Astrocyte (in vitro differentiated cells and primary cell): ENCODE measurements around the gene AGXT. TPM values are rescaled to one million over a fixed set of nuclear protein-coding genes. Genes with fewer than 3 reads are reported as not detected.

ENCODE experiments used
- DNase-seq: peaks from one replicate; pipeline ENCODE4 v3.0.0-alpha.2; 2010; ENCODE audit warnings: low read depth
- FAIRE-seq: peaks from 2 replicates; lab custom pipeline; 2011; peaks lifted over from hg19 to GRCh38; lab: Jason Lieb, UNC
- H2AFZ ChIP-seq: 2 replicates; pipeline ENCODE4 v1.6.0; 2012; ENCODE audit warnings: low read depth, low read length, inconsistent platforms
- H3K27ac ChIP-seq: 2 replicates; pipeline ENCODE4 v1.5.1; 2011; ENCODE audit warnings: low read depth, low read length, inconsistent platforms
- H3K27me3 ChIP-seq: 2 replicates; pipeline ENCODE4 v1.6.0; 2011; ENCODE audit warnings: low read length, inconsistent platforms; ENCODE audit not compliant: insufficient read depth
- H3K36me3 ChIP-seq: 2 replicates; pipeline ENCODE4 v1.5.1; 2011; ENCODE audit warnings: low read length, inconsistent platforms; ENCODE audit not compliant: insufficient read depth
- H3K4me1 ChIP-seq: 2 replicates; pipeline ENCODE4 v1.5.1; 2011; ENCODE audit warnings: low read length, inconsistent platforms; ENCODE audit not compliant: insufficient read depth
- H3K4me2 ChIP-seq: 2 replicates; pipeline ENCODE4 v1.6.0; 2012; ENCODE audit warnings: low read length, inconsistent platforms
- H3K4me3 ChIP-seq: 2 replicates; pipeline ENCODE4 v1.5.1; 2011; ENCODE audit warnings: low read depth, mild to moderate bottlenecking, low read length, inconsistent platforms; ENCODE audit not compliant: insufficient read depth
- H3K79me2 ChIP-seq: 2 replicates; pipeline ENCODE4 v1.6.0; 2012; ENCODE audit warnings: mild to moderate bottlenecking, low read length, inconsistent platforms; ENCODE audit not compliant: insufficient read depth
- H3K9ac ChIP-seq: 2 replicates; pipeline ENCODE4 v1.6.0; 2012; ENCODE audit warnings: mild to moderate bottlenecking, low read length, inconsistent platforms
- H3K9me3 ChIP-seq: 2 replicates; pipeline ENCODE4 v1.5.1; 2012; ENCODE audit warnings: low read depth, mild to moderate bottlenecking, low read length, inconsistent platforms; ENCODE audit not compliant: insufficient read depth
- H4K20me1 ChIP-seq: 2 replicates; pipeline ENCODE4 v1.6.0; 2012; ENCODE audit warnings: low read length, inconsistent platforms; ENCODE audit not compliant: insufficient read depth
- H3K27ac Mint-ChIP-seq: one replicate; pipeline ENCODE4 v1.8.0; 2021; ENCODE audit warnings: mild to moderate bottlenecking, mixed read lengths; ENCODE audit not compliant: unreplicated experiment
- H3K27me3 Mint-ChIP-seq: one replicate; pipeline ENCODE4 v1.8.0; 2021; ENCODE audit warnings: low read depth, mixed read lengths; ENCODE audit not compliant: unreplicated experiment
- H3K36me3 Mint-ChIP-seq: one replicate; pipeline ENCODE4 v1.8.0; 2021; ENCODE audit warnings: low read depth, mixed read lengths; ENCODE audit not compliant: unreplicated experiment
- H3K4me1 Mint-ChIP-seq: one replicate; pipeline ENCODE4 v1.8.0; 2021; ENCODE audit warnings: low read depth, mixed read lengths; ENCODE audit not compliant: unreplicated experiment
- H3K4me3 Mint-ChIP-seq: one replicate; pipeline ENCODE4 v1.8.0; 2021; ENCODE audit warnings: mild to moderate bottlenecking, moderate library complexity, mixed read lengths; ENCODE audit not compliant: unreplicated experiment
- H3K9me3 Mint-ChIP-seq: one replicate; pipeline ENCODE4 v1.8.0; 2021; ENCODE audit warnings: mild to moderate bottlenecking, mixed read lengths; ENCODE audit not compliant: unreplicated experiment
- EZH2 ChIP-seq: IDR thresholded peaks from 2 replicates; pipeline ENCODE4 v1.6.1; 2012; ENCODE audit warnings: mild to moderate bottlenecking, low read length, inconsistent platforms; ENCODE audit not compliant: insufficient read depth
- total RNA-seq: library from RNA; stranded (reverse); gene quantifications from 2 replicates; pipeline ENCODE4 v1.2.1, GENCODE V29; 2021
- TF ChIP-seq, protein P1 (sequence below): IDR thresholded peaks from 2 replicates; pipeline ENCODE4 v1.5.1; 2011; ENCODE audit warnings: low read depth, mild to moderate bottlenecking, inconsistent platforms, low read length, moderate library complexity; ENCODE audit not compliant: insufficient read depth

Gene AGXT
- total RNA-seq, 1 donor from 2014 or later: not detected

- no peaks in the 10 kb centered on the region for H3K9me3 Mint-ChIP-seq
- H3K4me3 Mint-ChIP-seq: no peak overlapping the region
- Histone ChIP-seq H3K27ac (no peak overlapping the region), H2AFZ (no peak overlapping the region), H3K9ac (no peak overlapping the region), H4K20me1 (no peaks in the 10 kb centered on the region), H3K4me1 (peaks cover 3% of the 10 kb centered on the region), H3K4me2 (no peak overlapping the region), H3K79me2 (no peaks in the 10 kb centered on the region), H3K27me3 (peaks cover 11% of the 10 kb centered on the region), H3K4me3 (no peak overlapping the region), H3K36me3 (no peaks in the 10 kb centered on the region), H3K9me3 (no peaks in the 10 kb centered on the region)
- H3K27ac Mint-ChIP-seq: no peak overlapping the region
- FAIRE-seq (no peak), DNase-seq (no peak)
- H3K27me3 Mint-ChIP-seq: peaks cover 63% of the 10 kb centered on the region
- no peaks in the 10 kb centered on the region for H3K4me1 Mint-ChIP-seq
- no peaks in the 10 kb centered on the region for H3K36me3 Mint-ChIP-seq
- no peak for TF ChIP-seq EZH2
- TF ChIP-seq, protein P1, sequence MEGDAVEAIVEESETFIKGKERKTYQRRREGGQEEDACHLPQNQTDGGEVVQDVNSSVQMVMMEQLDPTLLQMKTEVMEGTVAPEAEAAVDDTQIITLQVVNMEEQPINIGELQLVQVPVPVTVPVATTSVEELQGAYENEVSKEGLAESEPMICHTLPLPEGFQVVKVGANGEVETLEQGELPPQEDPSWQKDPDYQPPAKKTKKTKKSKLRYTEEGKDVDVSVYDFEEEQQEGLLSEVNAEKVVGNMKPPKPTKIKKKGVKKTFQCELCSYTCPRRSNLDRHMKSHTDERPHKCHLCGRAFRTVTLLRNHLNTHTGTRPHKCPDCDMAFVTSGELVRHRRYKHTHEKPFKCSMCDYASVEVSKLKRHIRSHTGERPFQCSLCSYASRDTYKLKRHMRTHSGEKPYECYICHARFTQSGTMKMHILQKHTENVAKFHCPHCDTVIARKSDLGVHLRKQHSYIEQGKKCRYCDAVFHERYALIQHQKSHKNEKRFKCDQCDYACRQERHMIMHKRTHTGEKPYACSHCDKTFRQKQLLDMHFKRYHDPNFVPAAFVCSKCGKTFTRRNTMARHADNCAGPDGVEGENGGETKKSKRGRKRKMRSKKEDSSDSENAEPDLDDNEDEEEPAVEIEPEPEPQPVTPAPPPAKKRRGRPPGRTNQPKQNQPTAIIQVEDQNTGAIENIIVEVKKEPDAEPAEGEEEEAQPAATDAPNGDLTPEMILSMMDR: no peak
These were observed 708 bp downstream of the AGXT start for GRCh38 chr2:240869109-240869955.

- no peak overlapping the region for H3K27ac ChIP-seq
- H3K36me3 ChIP-seq: no peaks in the 10 kb centered on the region
- peaks cover 3% of the 10 kb centered on the region for H3K4me1 ChIP-seq
- no peak overlapping the region for H2AFZ ChIP-seq
- H3K4me1 Mint-ChIP-seq: no peaks in the 10 kb centered on the region
- peaks cover 7% of the 10 kb centered on the region for H3K27me3 ChIP-seq
- DNase-seq (no peak), FAIRE-seq (no peak)
- H3K4me3 ChIP-seq: no peak overlapping the region
- H3K4me2 ChIP-seq: no peak overlapping the region
- no peaks in the 10 kb centered on the region for H3K9me3 Mint-ChIP-seq
- no peaks in the 10 kb centered on the region for H3K79me2 ChIP-seq
- H3K36me3 Mint-ChIP-seq: no peaks in the 10 kb centered on the region
- no peak overlapping the region for H3K9ac ChIP-seq
- TF ChIP-seq, protein P1: no peak
- no peak for TF ChIP-seq EZH2
- H4K20me1 ChIP-seq: no peaks in the 10 kb centered on the region
- H3K27me3 Mint-ChIP-seq: peaks cover 58% of the 10 kb centered on the region
- H3K4me3 Mint-ChIP-seq: no peak overlapping the region
- no peaks in the 10 kb centered on the region for H3K9me3 ChIP-seq
- H3K27ac Mint-ChIP-seq: no peak overlapping the region
These were observed 1.6 kb downstream of the AGXT start for GRCh38 chr2:240869956-240870875.
